ENCODE results near the gene BLOC1S2. TPM values are rescaled to one million over a fixed set of nuclear protein-coding genes. Genes with fewer than 3 reads are reported as not detected.

The BLOC1S2 gene
- polyA plus RNA-seq, 1 of the 3 experiments (the other 2 are of a cell fraction): 30.4 TPM

GRCh38 chr10:100238429-100238828, 48.1 kb downstream of the BLOC1S2 start (continued):
- TF ChIP-seq CTCF (IDR thresholded peaks at IDR 0.05) (no peak), MEF2A (IDR thresholded peaks at IDR 0.05; ENCODE audit: borderline replicate concordance, low read depth) (no peak), TCF12 (IDR thresholded peaks at IDR 0.05) (no peak), RAD21 (IDR thresholded peaks at IDR 0.05; ENCODE audit: low read length) (no peak), TEAD4 (IDR thresholded peaks at IDR 0.05; ENCODE audit: borderline replicate concordance, insufficient read depth) (no peak), EP300 (IDR thresholded peaks at IDR 0.05; ENCODE audit: borderline replicate concordance in 1 of 2, low read depth in 1 of 2, low read length in 1 of 2) (no peak), ZBTB33 (IDR thresholded peaks at IDR 0.05; ENCODE audit: borderline replicate concordance, low read depth) (no peak)

GRCh38 chr10:100232101-100232500, 54.4 kb downstream of the BLOC1S2 start:
- ChIA-PET POLR2A (no interaction called here), CTCF (interaction anchor here (0.8 to 1.3 kb wide), 2 partner anchors 35 to 186 kb away, joined by 3 read pairs; no protein-coding TSS in a partner anchor)
- no peak overlapping the region for H3K4me2 ChIP-seq
- peaks cover 12% of the 10 kb centered on the region for H3F3A ChIP-seq (replicated peaks; ENCODE audit: insufficient read depth)
- peaks cover 5 to 10% of the 10 kb centered on the region in 2 experiments; a peak in 2 of 4 replicates for H3K4me1 ChIP-seq (ENCODE audit: control insufficient read depth in 1 of 2, insufficient read depth in 2 of 2, low read depth in 1 of 2, low read length in 1 of 2)
- H3K27ac ChIP-seq (ENCODE audit: low read depth in 2 of 2, low read length in 1 of 2): no peak overlapping the region
- H3K9ac ChIP-seq: no peak overlapping the region
- no peaks in the 10 kb centered on the region for H3K9me2 ChIP-seq
- no peaks in the 10 kb centered on the region for H4K20me1 ChIP-seq (ENCODE audit: insufficient read depth)
- no peaks in the 10 kb centered on the region for H3K9me3 ChIP-seq
- DNase-seq: no peak
- H3K36me3 ChIP-seq (replicated peaks in 1 of 2; ENCODE audit: control insufficient read depth in 1 of 2, insufficient read depth in 2 of 2, low read length in 1 of 2): peaks cover 26 to 42% of the 10 kb centered on the region in 2 experiments
- H3K4me3 ChIP-seq (ENCODE audit: low read depth in 2 of 2, low read length in 1 of 2): no peak overlapping the region
- H3K27me3 ChIP-seq (ENCODE audit: insufficient read depth): no peaks in the 10 kb centered on the region
- 60% methylated on average over 2 of the region's 2 CpGs for WGBS (ENCODE audit: low lambda C conversion rate)
- no peak for TF ChIP-seq MXI1 (IDR thresholded peaks at IDR 0.05; ENCODE audit: low read depth, low read length)
- no peak for TF ChIP-seq SIN3A (IDR thresholded peaks at IDR 0.05; ENCODE audit: borderline replicate concordance, low read depth, low read length)
- TF ChIP-seq NRF1 (IDR thresholded peaks at IDR 0.05; ENCODE audit: low read depth, low read length): no peak
- H2AFZ ChIP-seq (ENCODE audit: low read depth): no peak overlapping the region
- H3K79me2 ChIP-seq (ENCODE audit: insufficient read depth): peaks cover 23% of the 10 kb centered on the region

- peaks cover 37% of the 10 kb centered on the region for H3K79me2 ChIP-seq (ENCODE audit: insufficient read depth)
- ChIA-PET CTCF (interaction anchor here (2.3 kb wide), 1 partner anchor 11 kb away, joined by 6 read pairs; no protein-coding TSS in a partner anchor), POLR2A (interaction anchor here (0.5 kb wide), 1 partner anchor 1572 kb away, joined by 3 read pairs; no protein-coding TSS in a partner anchor)
- peaks cover 10 to 39% of the 10 kb centered on the region in 2 experiments for H3K36me3 ChIP-seq (replicated peaks in 1 of 2; ENCODE audit: control insufficient read depth in 1 of 2, insufficient read depth in 2 of 2, low read length in 1 of 2)
- no peaks in the 10 kb centered on the region for H3K27me3 ChIP-seq (ENCODE audit: insufficient read depth)
- 60% methylated on average over 21 of the region's 21 CpGs for WGBS (ENCODE audit: low lambda C conversion rate)
- H4K20me1 ChIP-seq (ENCODE audit: insufficient read depth): no peaks in the 10 kb centered on the region
- no peaks in the 10 kb centered on the region for H3K9me2 ChIP-seq
- peak overlapping the region; percentile 83 for H3K9ac ChIP-seq
- peaks cover 8% of the 10 kb centered on the region for H3F3A ChIP-seq (replicated peaks; ENCODE audit: insufficient read depth)
- H3K4me1 ChIP-seq (ENCODE audit: control insufficient read depth in 1 of 2, insufficient read depth in 2 of 2, low read depth in 1 of 2, low read length in 1 of 2): peaks cover 5 to 10% of the 10 kb centered on the region in 2 experiments; a peak in 2 of 4 replicates
- peak overlapping the region; percentile 78 for H3K4me2 ChIP-seq
- DNase-seq: no peak
- no peaks in the 10 kb centered on the region for H3K9me3 ChIP-seq
- H3K27ac ChIP-seq (ENCODE audit: low read depth in 2 of 2, low read length in 1 of 2): peak overlapping the region; percentile 36 to 57
- H3K4me3 ChIP-seq (ENCODE audit: low read depth in 2 of 2, low read length in 1 of 2): peak overlapping the region; percentile 61 to 99
- H2AFZ ChIP-seq (ENCODE audit: low read depth): peak overlapping the region; percentile 87
- TF ChIP-seq ELF1 (IDR thresholded peaks at IDR 0.05) (no peak), FOSL2 (IDR thresholded peaks at IDR 0.05; ENCODE audit: borderline replicate concordance, low read depth) (no peak), FOXJ3 (CRISPR knock-in tag; IDR thresholded peaks at IDR 0.05) (0 out of 2 replicates have a peak, but pooled peaks have one; percentile 13), TCF12 (IDR thresholded peaks at IDR 0.05) (no peak), YY1 (IDR thresholded peaks at IDR 0.05; ENCODE audit: low read depth) (no peak), MXI1 (IDR thresholded peaks at IDR 0.05; ENCODE audit: low read depth, low read length) (no peak), TEAD4 (IDR thresholded peaks at IDR 0.05; ENCODE audit: borderline replicate concordance, insufficient read depth) (no peak), ZBTB33 (IDR thresholded peaks at IDR 0.05; ENCODE audit: borderline replicate concordance, low read depth) (no peak)
Measured at GRCh38 chr10:100229819-100230422, 56.6 kb downstream of the BLOC1S2 start.
